DND-41 (cell line): Measurements from ENCODE around the gene GLMN.

Experiments used
- ATAC-seq: fragments of 200-7000 bp; cut with Tn5 transposase; 3 replicates; pipeline ENCODE4 v1.9.1; 2021; ENCODE audit warnings: low read depth; ENCODE audit not compliant: insufficient read depth
- DNase-seq: peaks from one replicate; pipeline ENCODE4 v3.0.0-alpha.2; 2020
- H2AFZ ChIP-seq: 2 replicates; pipeline ENCODE4 v1.6.0; 2012; ENCODE audit warnings: low read depth, low read length
- H3K27ac ChIP-seq: 2 replicates; pipeline ENCODE4 v1.5.1; 2012; ENCODE audit warnings: low read length, inconsistent platforms
- H3K27me3 ChIP-seq: fragments of 200-600 bp; sonication (generic); 2 replicates; pipeline ENCODE4 v1.6.0; 2012; ENCODE audit warnings: low read length, mild to moderate bottlenecking, inconsistent platforms; ENCODE audit not compliant: insufficient read depth, poor library complexity
- H3K36me3 ChIP-seq: 2 replicates; pipeline ENCODE4 v1.5.1; 2012; ENCODE audit warnings: low read length, inconsistent platforms; ENCODE audit not compliant: insufficient read depth
- H3K4me1 ChIP-seq: 2 replicates; pipeline ENCODE4 v1.5.1; 2012; ENCODE audit warnings: mild to moderate bottlenecking, low read length; ENCODE audit not compliant: insufficient read depth
- H3K4me2 ChIP-seq: 2 replicates; pipeline ENCODE4 v1.6.0; 2012; ENCODE audit warnings: mild to moderate bottlenecking, moderate library complexity, low read length, inconsistent platforms; ENCODE audit not compliant: insufficient read depth
- H3K4me3 ChIP-seq, 2 experiments: fragments of 200-600 bp in 1 of 2; shearing (Covaris generic) in 1 of 2; 2 replicates each; pipeline ENCODE4 v1.5.1; 2012 to 2016; ENCODE audit warnings: inconsistent platforms in 2 of 2, low read length in 2 of 2, mild to moderate bottlenecking in 2 of 2, low read depth in 1 of 2, moderate library complexity in 1 of 2
- H3K79me2 ChIP-seq: 2 replicates; pipeline ENCODE4 v1.6.0; 2012; ENCODE audit warnings: low read length, inconsistent platforms; ENCODE audit not compliant: insufficient read depth
- H3K9ac ChIP-seq: 2 replicates; pipeline ENCODE4 v1.6.0; 2012; ENCODE audit warnings: low read depth, mild to moderate bottlenecking, inconsistent platforms, low read length, moderate library complexity
- H3K9me3 ChIP-seq: 2 replicates; pipeline ENCODE4 v1.5.1; 2012; ENCODE audit warnings: low read length, moderate library complexity, mild to moderate bottlenecking, inconsistent platforms; ENCODE audit not compliant: insufficient read depth, severe bottlenecking
- H4K20me1 ChIP-seq: 2 replicates; pipeline ENCODE4 v1.6.0; 2012; ENCODE audit warnings: low read length; ENCODE audit not compliant: insufficient read depth
- EZH2 ChIP-seq: IDR thresholded peaks from 3 replicates; pipeline ENCODE4 v1.6.1; 2012; ENCODE audit warnings: borderline replicate concordance, low read depth, mild to moderate bottlenecking, moderate library complexity, low read length, inconsistent platforms; ENCODE audit not compliant: severe bottlenecking
- TF ChIP-seq, protein P1 (sequence below): IDR thresholded peaks from 2 replicates; pipeline ENCODE4 v1.5.1; 2012; ENCODE audit warnings: borderline replicate concordance, low read length, moderate library complexity, mild to moderate bottlenecking; ENCODE audit not compliant: poor library complexity, severe bottlenecking; ENCODE audit errors: extremely low read depth

The GLMN gene

GRCh38 chr1:92277105-92277723, 21.6 kb downstream of the GLMN start:
- no peak for DNase-seq
- no peak overlapping the region for H3K4me2 ChIP-seq
- no peaks in the 10 kb centered on the region for H3K9me3 ChIP-seq
- no peaks in the 10 kb centered on the region for H4K20me1 ChIP-seq
- no peaks in the 10 kb centered on the region for H3K79me2 ChIP-seq
- TF ChIP-seq, protein P1, sequence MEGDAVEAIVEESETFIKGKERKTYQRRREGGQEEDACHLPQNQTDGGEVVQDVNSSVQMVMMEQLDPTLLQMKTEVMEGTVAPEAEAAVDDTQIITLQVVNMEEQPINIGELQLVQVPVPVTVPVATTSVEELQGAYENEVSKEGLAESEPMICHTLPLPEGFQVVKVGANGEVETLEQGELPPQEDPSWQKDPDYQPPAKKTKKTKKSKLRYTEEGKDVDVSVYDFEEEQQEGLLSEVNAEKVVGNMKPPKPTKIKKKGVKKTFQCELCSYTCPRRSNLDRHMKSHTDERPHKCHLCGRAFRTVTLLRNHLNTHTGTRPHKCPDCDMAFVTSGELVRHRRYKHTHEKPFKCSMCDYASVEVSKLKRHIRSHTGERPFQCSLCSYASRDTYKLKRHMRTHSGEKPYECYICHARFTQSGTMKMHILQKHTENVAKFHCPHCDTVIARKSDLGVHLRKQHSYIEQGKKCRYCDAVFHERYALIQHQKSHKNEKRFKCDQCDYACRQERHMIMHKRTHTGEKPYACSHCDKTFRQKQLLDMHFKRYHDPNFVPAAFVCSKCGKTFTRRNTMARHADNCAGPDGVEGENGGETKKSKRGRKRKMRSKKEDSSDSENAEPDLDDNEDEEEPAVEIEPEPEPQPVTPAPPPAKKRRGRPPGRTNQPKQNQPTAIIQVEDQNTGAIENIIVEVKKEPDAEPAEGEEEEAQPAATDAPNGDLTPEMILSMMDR = no peak
- TF ChIP-seq EZH2 = no peak
- H3K4me3 ChIP-seq = no peak overlapping the region
- ATAC-seq = no peak
- no peaks in the 10 kb centered on the region for H3K27me3 ChIP-seq
- no peak overlapping the region for H2AFZ ChIP-seq
- no peak overlapping the region for H3K9ac ChIP-seq
- no peaks in the 10 kb centered on the region for H3K4me1 ChIP-seq
- H3K27ac ChIP-seq = no peak overlapping the region
- H3K36me3 ChIP-seq = peaks cover 71% of the 10 kb centered on the region

DNA sequence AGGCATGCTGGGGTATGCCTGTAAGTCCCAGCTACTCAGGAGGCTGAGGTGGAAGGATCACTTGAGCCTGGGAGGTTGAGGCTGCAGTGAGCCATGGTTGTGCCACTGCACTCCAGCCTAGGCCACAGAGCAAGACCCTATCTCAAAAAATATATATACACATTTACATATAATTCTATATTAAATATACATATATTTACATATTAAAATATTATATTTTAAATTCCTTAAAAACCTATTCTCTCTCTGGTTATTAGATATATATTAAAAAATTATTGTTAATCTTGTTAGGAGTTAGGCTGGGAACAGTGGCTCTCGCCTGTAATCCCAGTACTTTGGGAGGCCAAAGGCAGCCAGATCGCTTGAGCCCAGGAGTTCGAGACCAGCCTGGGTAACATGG, 22.7 kb downstream of the GLMN start:
- DNase-seq = no peak
- no peak overlapping the region for H3K9ac ChIP-seq
- ATAC-seq = no peak
- no peaks in the 10 kb centered on the region for H3K27me3 ChIP-seq
- no peaks in the 10 kb centered on the region for H3K79me2 ChIP-seq
- H3K36me3 ChIP-seq = peaks cover 77% of the 10 kb centered on the region
- no peak overlapping the region for H3K4me2 ChIP-seq
- no peaks in the 10 kb centered on the region for H3K4me1 ChIP-seq
- no peaks in the 10 kb centered on the region for H4K20me1 ChIP-seq
- no peak overlapping the region for H3K27ac ChIP-seq
- H3K4me3 ChIP-seq = no peak overlapping the region
- H3K9me3 ChIP-seq = no peaks in the 10 kb centered on the region
- H2AFZ ChIP-seq = no peak overlapping the region
- TF ChIP-seq, protein P1 = no peak
- no peak for TF ChIP-seq EZH2

DNA sequence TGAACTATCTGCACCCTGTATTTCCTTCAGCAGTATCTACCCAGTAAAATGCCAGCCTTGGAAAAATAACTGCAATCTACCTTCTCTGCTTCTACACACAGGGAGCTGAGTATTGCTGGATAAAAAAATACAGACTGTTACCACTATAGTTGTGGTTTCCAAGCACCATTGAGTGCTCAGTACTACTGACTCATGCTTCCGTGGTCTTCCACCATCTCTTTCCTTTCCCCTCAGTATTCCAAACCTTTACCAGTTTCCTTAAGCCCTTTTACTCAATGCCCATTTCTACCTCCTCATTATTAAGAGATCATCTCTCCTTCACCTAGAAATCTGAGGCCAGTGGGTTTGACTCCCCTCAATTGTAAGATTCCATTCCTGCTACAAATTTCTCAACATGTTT, 23.8 kb downstream of the GLMN start:
- Histone ChIP-seq H3K9me3 (no peaks in the 10 kb centered on the region), H3K36me3 (peaks cover 85% of the 10 kb centered on the region), H3K27me3 (no peaks in the 10 kb centered on the region), H3K4me3 (no peak overlapping the region), H3K4me2 (no peak overlapping the region), H3K4me1 (no peaks in the 10 kb centered on the region), H3K79me2 (no peaks in the 10 kb centered on the region), H3K9ac (no peak overlapping the region), H2AFZ (no peak overlapping the region), H4K20me1 (no peaks in the 10 kb centered on the region), H3K27ac (no peak overlapping the region)
- ATAC-seq (no peak), DNase-seq (no peak)
- TF ChIP-seq, protein P1 = no peak
- no peak for TF ChIP-seq EZH2
